K562 (cell line): ENCODE results near the gene COX6B1. TPM values are rescaled to one million over a fixed set of nuclear protein-coding genes. Genes with fewer than 3 reads are reported as not detected.

Source experiments
- ATAC-seq: fragments of 200-7000 bp; cut with Tn5 transposase; 3 replicates; pipeline ENCODE4 v1.9.1; 2020; ENCODE audit warnings: moderate library complexity
- BruUV-seq: library from RNA; stranded (reverse); fragments of 400-500 nt; replicated peaks from 2 replicates; lab custom pipeline; 2021; lab: Mats Ljungman, UMichigan
- CTCF ChIA-PET: fragments of 300-600 bp; formaldehyde crosslinking; extraction: SDS; loops from one replicate; lab custom pipeline; 2021; ENCODE audit warnings: low intra/inter-chr PET ratio; lab: Yijun Ruan, JAX
- POLR2A ChIA-PET: fragments of 300-600, 350-650 bp; sonication (Branson Sonifier 250); formaldehyde crosslinking; extraction: SDS; loops from one replicate; lab custom pipeline; 2021; ENCODE audit warnings: antibody characterized with exemption, inconsistent platforms; lab: Yijun Ruan, JAX
- DNase-seq, 4 experiments: peaks; one replicate each; pipeline versions ENCODE4 v3.0.0 to v3.0.0-alpha.2; 2011 to 2018; ENCODE audit warnings: low spot score in 3 of 4, mixed read lengths in 3 of 4; ENCODE audit errors: extremely low read depth in 1 of 4
- FAIRE-seq: peaks from 2 replicates; lab custom pipeline; 2011; peaks lifted over from hg19 to GRCh38; lab: Jason Lieb, UNC
- H2AFZ ChIP-seq: 2 replicates; pipeline ENCODE4 v1.6.0; 2011; ENCODE audit warnings: low read depth, low read length, control low read depth, inconsistent platforms
- H3K27ac ChIP-seq: fragments of 200-600 bp; 3 replicates; pipeline ENCODE4 v1.8.0; 2011; ENCODE audit warnings: low read depth, mild to moderate bottlenecking, control low read depth, inconsistent platforms, low read length, moderate library complexity, mixed read lengths; ENCODE audit errors: extremely low read depth
- H3K27me3 ChIP-seq, 2 experiments: fragments of 300-600 bp in 1 of 2; 2 replicates in 1 of 2; 3 replicates in 1 of 2; pipeline versions ENCODE4 v1.6.0 to v1.8.0; 2011; ENCODE audit warnings: inconsistent platforms in 2 of 2, low read length in 2 of 2, mild to moderate bottlenecking in 1 of 2, mixed read lengths in 1 of 2, moderate library complexity in 1 of 2; ENCODE audit not compliant: control insufficient read depth in 2 of 2, insufficient read depth in 2 of 2
- H3K36me3 ChIP-seq: fragments of 300-600 bp; 3 replicates; pipeline ENCODE4 v1.8.0; 2011; ENCODE audit warnings: mild to moderate bottlenecking, low read length, inconsistent platforms; ENCODE audit not compliant: control insufficient read depth, insufficient read depth
- H3K4me1 ChIP-seq, 2 experiments: fragments of 200-600 bp in 1 of 2; replicated peaks in 1 of 2; 2 replicates in 1 of 2; 3 replicates in 1 of 2; pipeline versions ENCODE4 v1.5.1 to v1.8.0; 2011; ENCODE audit warnings: inconsistent platforms in 2 of 2, low read length in 2 of 2, mild to moderate bottlenecking in 1 of 2, mixed read lengths in 1 of 2, moderate library complexity in 1 of 2; ENCODE audit not compliant: control insufficient read depth in 2 of 2, insufficient read depth in 2 of 2
- H3K4me2 ChIP-seq: 2 replicates; pipeline ENCODE4 v1.6.1; 2011; ENCODE audit warnings: low read length, control low read depth, inconsistent platforms, mixed read lengths; ENCODE audit not compliant: insufficient read depth
- H3K4me3 ChIP-seq: fragments of 200-600 bp; sonication (generic), shearing (Covaris generic); 2 replicates; pipeline ENCODE4 v1.5.1; 2016; ENCODE audit warnings: control low read depth, inconsistent platforms
- H3K79me2 ChIP-seq: fragments of 200-600 bp; 3 replicates; pipeline ENCODE4 v1.8.0; 2011; ENCODE audit warnings: low read length, inconsistent platforms; ENCODE audit not compliant: control insufficient read depth, insufficient read depth
- H3K9ac ChIP-seq, 2 experiments: 2 replicates each; pipeline versions ENCODE4 v1.6.0 to v1.6.1; 2011; ENCODE audit warnings: low read depth in 2 of 2, low read length in 2 of 2, control low read depth in 1 of 2, inconsistent platforms in 1 of 2, mild to moderate bottlenecking in 1 of 2, mixed read lengths in 1 of 2; ENCODE audit not compliant: insufficient read depth in 1 of 2
- H3K9me1 ChIP-seq: one replicate; pipeline ENCODE4 v1.6.0; 2011; ENCODE audit warnings: inconsistent platforms, mild to moderate bottlenecking, low read length, moderate library complexity; ENCODE audit not compliant: control insufficient read depth, insufficient read depth
- H3K9me3 ChIP-seq: replicated peaks from 2 replicates; pipeline ENCODE4 v1.5.1; 2011; ENCODE audit warnings: low read depth, low read length, inconsistent platforms; ENCODE audit not compliant: control insufficient read depth, insufficient read depth
- H4K20me1 ChIP-seq: replicated peaks from 2 replicates; pipeline ENCODE4 v1.6.1; 2011; ENCODE audit warnings: low read length, inconsistent platforms, mixed read lengths; ENCODE audit not compliant: control insufficient read depth, insufficient read depth
- FOXK2 ChIP-seq, 2 experiments: fragments of 450-650 bp; IDR thresholded peaks in 1 of 2; conservative IDR thresholded peaks in 1 of 2; 2 replicates each; pipeline ENCODE4 v1.6.1; 2016; ENCODE audit warnings: low read depth in 2 of 2, mild to moderate bottlenecking in 1 of 2
- MAFK ChIP-seq: IDR thresholded peaks from 2 replicates; pipeline ENCODE4 v1.6.1; 2011; ENCODE audit warnings: low read length, improper control_type of control experiment
- MECOM ChIP-seq: fragments of 250-450 bp; sonication (Bioruptor Pico); IDR thresholded peaks from 2 replicates; pipeline ENCODE4 v1.8.0; 2022; ENCODE audit warnings: inconsistent platforms
- MXI1 ChIP-seq: IDR thresholded peaks from 2 replicates; pipeline ENCODE4 v1.6.1; 2011; ENCODE audit warnings: low read depth, mild to moderate bottlenecking, improper control_type of control experiment, low read length
- PHB ChIP-seq: fragments of 250-450 bp; sonication (Bioruptor Pico); IDR thresholded peaks from 2 replicates; pipeline ENCODE4 v1.5.0; 2021
- SRSF7 ChIP-seq: fragments of 200-400 bp; formaldehyde crosslinking; optimal IDR thresholded peaks from 2 replicates; pipeline ENCODE3; 2017; ENCODE audit warnings: mild to moderate bottlenecking, low read depth, low read length
- SRSF9 ChIP-seq: fragments of 200-400 bp; formaldehyde crosslinking; IDR thresholded peaks from 2 replicates; pipeline ENCODE4 v1.6.1; 2017; ENCODE audit warnings: low read depth, low read length, borderline replicate concordance
- ZNF318 ChIP-seq, 2 experiments: fragments of 450-650 bp; IDR thresholded peaks; 2 replicates each; pipeline ENCODE4 v1.6.1; 2016; ENCODE audit warnings: mild to moderate bottlenecking in 2 of 2, borderline replicate concordance in 1 of 2, low read depth in 1 of 2, moderate library complexity in 1 of 2
- ZNF512 ChIP-seq: IDR thresholded peaks from 2 replicates; pipeline ENCODE4 v1.6.1; 2016; ENCODE audit warnings: missing genetic modification characterization, missing compliant biosample characterization
- ZNF668 ChIP-seq: fragments of 250-450 bp; sonication (Bioruptor Pico); IDR thresholded peaks from 2 replicates; pipeline ENCODE4 v1.8.0; 2022; ENCODE audit warnings: mild to moderate bottlenecking, inconsistent platforms
- ZNF76 ChIP-seq: fragments of 250-450 bp; sonication (Bioruptor Pico); IDR thresholded peaks from 2 replicates; pipeline ENCODE4 v1.4.0; 2020; ENCODE audit warnings: mild to moderate bottlenecking, moderate library complexity, borderline replicate concordance
- WGBS: fragments of 100-300 bp; shearing (Covaris generic); methylation state at CpG from one replicate; pipeline ENCODE4 v1.1.6; 2016; ENCODE audit warnings: low coverage, mixed read lengths; ENCODE audit not compliant: insufficient coverage; ENCODE audit errors: missing lambda C conversion rate; 5-methylcytosine and 5-hydroxymethylcytosine counted together
- in situ Hi-C: fragments of 300-500 bp; cut with MboI; formaldehyde crosslinking; loops from 4 replicates; pipeline ENCODE4 v1.15.0; 2018; ENCODE audit warnings: inconsistent platforms, mixed read lengths
- intact Hi-C: fragments of 100-400 bp; cut with micrococcal nuclease; formaldehyde crosslinking; loops from 2 replicates; pipeline ENCODE4 v1.14.2; 2022
- polyA plus RNA-seq, 8 experiments: library from polyadenylated mRNA; depleted of rRNA in 4 of 8; stranded (reverse) in 5 of 8; unstranded in 3 of 8; fragments of >200 nt; fragmentation: Nextera tagmentation in 2 of 8; fragmentation: Illumina TruSeq in 1 of 8; extraction: Ambion mirVana in 2 of 8; extraction: Trizol in 1 of 8; gene quantifications; 2 replicates each; pipeline versions ENCODE4 v1.2.1 to v1.2.3, GENCODE V29; 2011 to 2014; ENCODE audit warnings: inconsistent platforms in 1 of 8, missing spikeins in 1 of 8
- total RNA-seq, 7 experiments: library from RNA; depleted of rRNA in 6 of 7; stranded (reverse); fragments of >200 nt in 6 of 7; fragmentation: Illumina TruSeq in 2 of 7; extraction: Trizol in 2 of 7; gene quantifications; 2 replicates each; pipeline versions ENCODE4 v1.2.1 to v1.2.3, GENCODE V29; 2011 to 2021; ENCODE audit warnings: low replicate concordance in 1 of 7

Gene COX6B1
- total and polyA plus RNA-seq, 9 of the 15 experiments (the other 6 are each of a cell fraction or from before 2014, with no cell fraction given), result 777 to 2,393 (median 1,219) TPM

GRCh38 chr19:35645680-35646511, 2.2 kb upstream of the COX6B1 start:
- 0 out of 3 replicates have a peak overlapping the region, but pooled peaks have one; percentile 6 for H3K27ac ChIP-seq
- 0 out of 2 replicates have a peak, but pooled peaks cover 4% of the 10 kb centered on the region for H4K20me1 ChIP-seq
- WGBS, result 57% methylated on average over 7 of the region's 7 CpGs
- H3K9ac ChIP-seq, result peak overlapping the region in 1 of 2 experiments; percentile 89; a peak in 1 of 4 replicates
- H3K4me3 ChIP-seq, result no peak overlapping the region
- H3K36me3 ChIP-seq, result peaks cover 18% of the 10 kb centered on the region; the same call in 2 of the 3 replicates
- DNase-seq (no peak), FAIRE-seq (no peak), ATAC-seq (no peak)
- POLR2A ChIA-PET, result interaction anchor here (0.6 to 3.6 kb wide), 2 partner anchors 8 to 11 kb away, joined by 3 to 14 read pairs; no protein-coding TSS in a partner anchor
- H3K27me3 ChIP-seq, result no peaks in the 10 kb centered on the region
- intact Hi-C loops (loop anchor here (10.0 kb wide), 1 partner anchor 99 kb away; the partner anchor contains the start of genes IGFLR1, LIN37, PSENEN and U2AF1L4), in situ Hi-C loops (no loop called here)
- peaks cover 34 to 61% of the 10 kb centered on the region in 2 experiments for H3K4me1 ChIP-seq
- H3K79me2 ChIP-seq, result peaks cover 28% of the 10 kb centered on the region
- no peaks in the 10 kb centered on the region for H3K9me3 ChIP-seq
- no peaks in the 10 kb centered on the region for H3K9me1 ChIP-seq
- no TSS peak for BruUV-seq
- peak overlapping the region; percentile 92 for H2AFZ ChIP-seq
- CTCF ChIA-PET, result no interaction called here
- peak overlapping the region; percentile 85 for H3K4me2 ChIP-seq
- no peak for TF ChIP-seq ZNF76
- no peak for TF ChIP-seq ZNF668 (CRISPR knock-in tag)
- TF ChIP-seq MXI1, result no peak
- TF ChIP-seq SRSF7, result no peak
- TF ChIP-seq FOXK2 (conservative IDR thresholded peaks at IDR 0.05 in 1 of 2, IDR thresholded peaks at IDR 0.05 in 1 of 2; ENCODE audit: low read depth in 2 of 2), result no peak
- no peak for TF ChIP-seq ZNF512
- TF ChIP-seq SRSF9, result no peak
- no peak for TF ChIP-seq ZNF318 (IDR thresholded peaks at IDR 0.05; ENCODE audit: borderline replicate concordance in 1 of 2, low read depth in 1 of 2)
- no peak for TF ChIP-seq MECOM (CRISPR knock-in tag)
- TF ChIP-seq PHB (CRISPR knock-in tag), result no peak
- TF ChIP-seq MAFK, result no peak
